ENCODE results near the gene ABCB9.
A peak's percentile ranks its signal among the peaks of the same experiment; 100 is the strongest.

Gene ABCB9

DNA sequence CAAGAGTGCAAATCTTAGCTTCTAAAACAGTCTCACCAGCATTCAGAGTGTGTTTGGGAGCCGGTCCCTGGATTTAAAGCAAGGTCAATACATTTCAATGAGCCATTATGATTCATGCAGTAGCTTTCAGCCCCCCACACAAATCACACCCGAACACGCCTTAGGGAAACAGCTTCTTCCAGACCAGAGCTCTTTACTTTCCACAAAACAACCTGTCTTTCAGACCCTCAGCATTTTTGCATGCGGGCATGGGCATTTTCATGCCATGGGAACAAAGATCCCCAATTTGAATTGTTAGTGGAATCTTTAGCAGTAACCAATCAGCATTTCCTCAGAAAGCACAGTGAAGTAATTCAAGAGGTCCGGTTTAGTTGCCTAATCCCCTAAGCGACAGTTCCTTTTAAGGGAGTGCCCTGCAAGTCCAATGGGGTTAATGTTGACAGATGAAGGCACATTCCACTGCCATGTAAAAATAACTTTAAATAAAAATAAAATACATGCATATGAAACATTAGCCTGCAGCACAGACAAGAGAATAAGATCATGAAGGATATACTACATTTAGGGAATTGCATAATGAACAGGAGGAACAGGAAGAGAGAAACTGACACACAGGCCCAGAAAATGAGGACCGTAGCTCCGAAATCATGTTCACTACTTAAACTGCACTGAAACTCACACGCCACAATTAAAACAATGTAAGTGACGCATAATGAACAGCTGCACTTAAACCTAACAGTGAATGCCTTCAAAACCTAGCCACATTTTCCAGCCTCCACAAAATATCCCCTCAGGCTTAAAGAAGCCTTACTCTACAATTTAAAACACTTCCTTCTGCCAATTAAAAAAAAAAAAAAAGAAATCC, 74.4 kb downstream of the ABCB9 start:
- no peak overlapping the region for H3K27ac Mint-ChIP-seq
- no peaks in the 10 kb centered on the region for H3K27me3 Mint-ChIP-seq
- H3K36me3 Mint-ChIP-seq = peaks cover 6% of the 10 kb centered on the region
- no peak overlapping the region for H3K4me3 Mint-ChIP-seq
- peaks cover 92% of the 10 kb centered on the region for H3K4me1 Mint-ChIP-seq
- H3K9me3 Mint-ChIP-seq = peaks cover 6% of the 10 kb centered on the region

DNA sequence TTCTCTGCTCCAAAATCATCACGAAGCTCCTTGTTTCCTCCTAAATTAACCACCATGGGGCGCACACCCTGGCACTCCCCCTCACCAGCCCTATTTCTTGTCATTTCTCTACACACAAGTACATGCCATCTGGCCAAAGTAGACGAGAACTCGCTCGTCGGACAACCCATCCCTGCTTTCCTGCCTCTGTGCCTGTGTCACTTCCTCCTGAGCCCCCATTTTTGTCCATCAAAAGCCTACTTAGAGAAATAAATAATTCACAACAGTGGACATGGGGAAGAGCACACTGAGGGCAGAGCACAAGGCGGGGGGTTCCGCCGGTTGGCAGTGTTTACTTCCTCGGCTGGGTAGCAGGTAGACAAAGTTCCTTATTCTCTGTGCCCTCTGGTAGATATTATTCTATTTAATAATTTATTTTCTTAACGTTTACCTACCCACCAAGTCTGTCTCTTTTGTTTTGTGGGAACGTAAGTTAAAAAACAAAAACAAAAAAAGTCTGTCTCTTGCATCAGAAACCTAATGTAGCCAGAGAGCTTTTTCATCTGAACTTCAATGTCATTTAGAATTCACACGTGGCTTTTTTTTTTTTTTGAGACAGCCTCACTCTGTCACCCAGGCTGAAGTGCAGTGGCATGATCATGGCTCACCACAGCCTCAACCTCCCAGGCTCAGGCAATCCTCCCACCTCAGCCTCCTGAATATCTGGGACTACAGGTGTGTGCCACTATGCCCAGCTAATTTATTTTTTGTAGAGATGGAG, 76.3 kb downstream of the ABCB9 start:
- H3K27ac Mint-ChIP-seq = no peak overlapping the region
- peaks cover 89% of the 10 kb centered on the region for H3K4me1 Mint-ChIP-seq
- H3K9me3 Mint-ChIP-seq = peaks cover 6% of the 10 kb centered on the region

DNA sequence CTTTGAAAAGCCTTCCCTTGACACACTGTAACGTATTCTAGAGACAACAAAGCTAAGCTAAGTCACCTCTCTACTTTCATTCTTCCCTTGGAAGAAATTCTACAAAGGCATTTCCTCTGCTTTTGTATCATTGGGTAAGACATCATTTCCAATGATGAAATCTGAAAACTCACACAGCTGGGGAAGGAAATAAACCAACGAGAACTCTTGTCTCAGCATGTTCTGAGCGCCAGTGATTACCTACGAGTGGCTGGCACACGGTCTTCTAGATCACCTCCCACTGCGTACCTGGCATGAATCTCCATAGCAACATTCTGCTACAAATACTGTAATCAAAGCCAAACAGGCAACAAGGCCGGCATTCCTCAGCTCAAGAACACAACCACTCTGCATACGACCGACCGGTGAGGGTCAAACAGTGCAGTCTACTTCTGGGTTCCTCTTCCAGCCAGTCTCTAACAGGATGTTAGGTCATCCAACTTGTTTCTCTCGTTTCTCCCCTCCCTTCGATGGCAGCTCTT, 78.0 kb downstream of the ABCB9 start:
- Mint-ChIP-seq H3K4me1 (peaks cover 88% of the 10 kb centered on the region), H3K36me3 (peaks cover 2% of the 10 kb centered on the region), H3K4me3 (peak overlapping the region; percentile 80), H3K27ac (peak overlapping the region; percentile 39), H3K27me3 (no peaks in the 10 kb centered on the region), H3K9me3 (peaks cover 6% of the 10 kb centered on the region)

More for the DNA sequence above, 76.3 kb downstream of the ABCB9 start:
- H3K36me3 Mint-ChIP-seq = peaks cover 4% of the 10 kb centered on the region
- H3K4me3 Mint-ChIP-seq = peak overlapping the region; percentile 78
- no peaks in the 10 kb centered on the region for H3K27me3 Mint-ChIP-seq

DNA sequence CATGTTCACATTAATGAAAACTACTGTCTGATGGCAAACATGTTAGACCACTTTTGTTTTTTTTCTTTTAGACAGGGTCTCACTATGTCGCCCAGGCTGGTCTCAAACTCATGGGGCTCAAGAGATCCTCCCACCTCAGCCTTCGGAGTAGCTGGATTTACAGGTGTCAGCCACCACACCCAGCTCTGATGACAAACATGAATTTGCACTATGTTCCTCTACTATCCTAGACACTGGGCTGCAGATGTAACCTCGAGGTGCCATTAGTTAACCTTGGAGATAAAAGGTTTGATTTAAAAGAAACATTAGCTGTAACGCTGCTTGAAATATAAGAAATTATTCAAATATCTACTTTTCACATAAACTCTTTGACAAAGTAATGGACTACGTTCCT, 78.4 kb downstream of the ABCB9 start:
- Mint-ChIP-seq H3K27ac (peak overlapping the region; percentile 89), H3K4me1 (peaks cover 89% of the 10 kb centered on the region), H3K9me3 (peaks cover 6% of the 10 kb centered on the region), H3K36me3 (peaks cover 2% of the 10 kb centered on the region), H3K27me3 (no peaks in the 10 kb centered on the region), H3K4me3 (peak overlapping the region; percentile 80)

DNA sequence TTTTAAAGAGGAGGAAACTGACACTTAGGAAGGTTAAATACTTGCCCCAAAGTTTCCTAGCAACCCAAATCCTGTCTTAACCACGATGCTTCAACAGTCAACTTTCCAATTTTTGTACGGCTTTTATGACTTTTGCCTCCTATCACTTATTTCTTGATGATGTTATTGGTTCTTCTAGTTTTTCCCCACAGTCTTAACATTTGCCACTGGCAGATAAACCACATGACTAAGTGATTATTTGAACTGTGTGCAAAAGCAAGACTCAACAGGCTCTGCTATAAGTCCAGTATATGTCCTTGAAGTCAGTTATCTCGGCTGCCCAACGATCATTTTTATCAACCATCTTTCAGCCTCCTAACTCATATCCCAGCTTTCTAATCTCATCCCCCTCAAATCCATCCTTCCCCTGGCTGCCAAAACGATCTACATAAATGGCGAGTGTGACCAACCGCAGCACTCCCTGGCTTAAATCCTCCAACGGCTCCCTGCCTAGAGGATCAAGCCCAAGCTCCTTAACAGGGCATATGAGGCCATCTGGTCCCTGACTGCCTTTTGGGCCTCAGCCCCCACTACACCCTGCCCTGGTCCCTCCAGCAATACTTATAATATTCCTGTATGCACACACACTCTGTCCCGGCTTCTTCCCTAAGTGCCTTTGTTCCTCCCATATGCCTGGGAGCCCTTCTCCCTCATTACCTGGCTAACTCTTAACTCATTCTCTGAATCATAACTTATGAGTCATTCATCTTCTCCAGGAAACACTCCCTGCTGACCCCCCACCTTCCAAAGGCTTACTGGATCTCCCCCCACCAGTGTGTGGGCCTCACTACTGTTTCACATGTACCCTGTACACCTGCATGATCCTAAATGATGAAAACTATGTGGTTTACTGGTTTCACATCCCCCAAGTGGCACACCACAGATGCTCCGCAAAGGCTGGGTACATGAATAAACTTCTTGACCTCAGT, 79.1 kb downstream of the ABCB9 start:
- Mint-ChIP-seq H3K36me3 (peaks cover 2% of the 10 kb centered on the region), H3K4me3 (peak overlapping the region; percentile 80)

DNA sequence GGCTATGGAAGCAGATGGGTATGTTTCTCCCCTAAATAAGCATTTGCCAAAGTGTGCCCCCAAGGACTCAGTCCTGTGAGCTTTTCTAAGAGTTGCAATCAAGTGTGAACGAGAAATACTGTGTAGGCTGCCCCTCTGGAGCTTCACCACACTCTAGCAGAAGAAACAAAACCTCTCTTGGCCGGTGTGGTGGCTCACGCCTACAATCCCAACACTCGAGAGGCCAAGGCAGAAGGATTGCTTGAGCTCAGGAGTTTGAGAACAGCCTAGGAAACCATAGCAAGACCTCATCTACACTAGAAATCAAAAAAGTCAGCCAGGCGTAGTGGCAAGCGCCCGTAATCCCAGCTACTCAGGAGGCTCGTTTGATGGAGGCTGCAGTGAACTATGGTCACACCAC, 80.1 kb downstream of the ABCB9 start:
- H3K27ac Mint-ChIP-seq = no peak overlapping the region
- peaks cover 89% of the 10 kb centered on the region for H3K4me1 Mint-ChIP-seq
- peaks cover 6% of the 10 kb centered on the region for H3K9me3 Mint-ChIP-seq
- no peaks in the 10 kb centered on the region for H3K27me3 Mint-ChIP-seq
- peaks cover 2% of the 10 kb centered on the region for H3K36me3 Mint-ChIP-seq
- no peak overlapping the region for H3K4me3 Mint-ChIP-seq

More for the DNA sequence above, 79.1 kb downstream of the ABCB9 start:
- no peaks in the 10 kb centered on the region for H3K27me3 Mint-ChIP-seq
- H3K27ac Mint-ChIP-seq = peak overlapping the region; percentile 89
- peaks cover 6% of the 10 kb centered on the region for H3K9me3 Mint-ChIP-seq
- H3K4me1 Mint-ChIP-seq = peaks cover 89% of the 10 kb centered on the region

DNA sequence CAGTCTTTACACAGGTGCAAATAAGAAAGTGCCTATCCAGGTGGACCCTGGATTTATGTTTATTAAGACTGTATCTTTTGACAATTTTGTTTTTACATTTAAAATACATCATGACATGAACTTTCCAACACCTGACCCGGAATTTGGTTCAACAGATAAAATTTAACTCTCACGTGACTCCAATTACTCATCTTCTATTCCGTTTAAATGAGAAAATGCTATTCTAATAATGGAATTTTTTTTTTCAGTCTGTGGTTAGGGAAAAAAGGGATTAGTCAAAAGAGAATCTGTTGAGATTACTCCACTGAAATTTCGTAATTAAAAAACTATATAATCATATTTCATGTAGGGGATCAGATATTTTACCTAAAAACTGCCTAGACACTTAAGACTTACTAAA, 81.4 kb downstream of the ABCB9 start:
- no peak overlapping the region for H3K27ac Mint-ChIP-seq
- H3K27me3 Mint-ChIP-seq = no peaks in the 10 kb centered on the region
- no peak overlapping the region for H3K4me3 Mint-ChIP-seq
- H3K9me3 Mint-ChIP-seq = peaks cover 6% of the 10 kb centered on the region
- peaks cover 89% of the 10 kb centered on the region for H3K4me1 Mint-ChIP-seq
- peaks cover 2% of the 10 kb centered on the region for H3K36me3 Mint-ChIP-seq

DNA sequence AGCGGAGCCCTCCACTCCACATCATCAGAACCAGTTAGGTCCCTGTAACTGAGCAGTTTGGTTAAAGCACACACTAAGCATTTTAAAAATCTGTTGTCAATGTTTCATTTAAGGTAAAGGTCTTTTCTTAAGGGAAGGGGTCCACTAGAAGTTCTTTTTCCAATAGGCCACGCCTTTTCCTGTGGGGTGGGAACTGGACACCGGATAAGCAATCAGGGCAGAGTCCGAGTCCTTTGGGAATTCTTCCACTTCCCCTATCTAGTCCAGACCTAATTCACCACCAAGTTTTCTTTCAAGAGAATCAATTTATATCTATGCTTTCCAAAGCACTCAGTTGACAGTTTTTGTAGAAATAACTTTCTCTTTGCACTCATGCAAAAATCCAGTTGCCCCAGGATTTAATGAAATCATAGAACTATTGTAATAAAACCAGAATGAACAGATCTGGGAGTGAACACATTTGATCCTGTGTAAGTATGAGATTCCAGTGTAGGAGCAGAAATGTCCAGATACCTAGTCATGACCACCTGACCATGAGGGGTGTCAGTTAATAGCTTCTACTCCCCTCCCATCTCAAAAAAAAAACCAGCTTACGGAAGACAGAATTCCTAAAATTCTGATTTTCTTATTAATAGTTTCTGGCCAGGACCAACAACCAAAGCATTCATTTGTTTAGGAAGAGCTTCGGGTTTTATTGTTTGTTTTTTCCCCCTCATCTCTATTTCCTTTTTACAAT, 82.0 kb downstream of the ABCB9 start:
- H3K27ac Mint-ChIP-seq = peak overlapping the region; percentile 5
- no peaks in the 10 kb centered on the region for H3K27me3 Mint-ChIP-seq
- peaks cover 6% of the 10 kb centered on the region for H3K9me3 Mint-ChIP-seq
- H3K36me3 Mint-ChIP-seq = peaks cover 2% of the 10 kb centered on the region
- peaks cover 90% of the 10 kb centered on the region for H3K4me1 Mint-ChIP-seq
- no peak overlapping the region for H3K4me3 Mint-ChIP-seq

DNA sequence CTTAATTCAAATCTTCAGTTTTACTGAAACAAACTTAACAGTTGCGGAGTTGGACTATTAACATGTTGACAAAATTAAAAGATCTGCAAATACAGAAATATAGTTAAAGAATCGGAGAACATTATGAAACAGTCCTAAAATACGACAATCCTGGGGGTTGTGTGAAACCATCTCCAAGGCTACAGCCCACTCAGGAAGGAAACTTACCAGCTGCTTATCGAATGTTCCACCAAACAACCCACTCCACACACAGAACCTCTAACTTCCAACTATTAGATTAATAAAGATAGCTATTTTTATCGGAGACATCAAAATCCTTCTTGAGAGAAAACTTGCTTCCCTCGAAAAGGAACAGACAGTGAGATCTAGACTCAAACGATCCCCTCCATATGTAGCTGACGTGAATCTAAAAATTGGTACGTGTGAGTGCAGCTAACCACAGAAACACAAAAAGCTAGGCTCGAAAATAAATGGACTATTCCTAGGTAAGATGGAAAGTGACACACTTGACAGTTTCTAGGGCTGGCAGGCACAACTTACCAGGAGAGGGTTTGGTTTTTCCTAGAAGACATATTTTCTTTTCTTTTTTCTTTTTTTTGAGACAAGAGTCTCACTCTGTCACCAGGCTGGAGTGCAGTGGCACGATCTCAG, 83.2 kb downstream of the ABCB9 start:
- no peak overlapping the region for H3K27ac Mint-ChIP-seq
- H3K36me3 Mint-ChIP-seq = peaks cover 2% of the 10 kb centered on the region
- H3K4me3 Mint-ChIP-seq = peak overlapping the region; percentile 24
- H3K4me1 Mint-ChIP-seq = peaks cover 90% of the 10 kb centered on the region
- H3K27me3 Mint-ChIP-seq = no peaks in the 10 kb centered on the region
- H3K9me3 Mint-ChIP-seq = peaks cover 6% of the 10 kb centered on the region

DNA sequence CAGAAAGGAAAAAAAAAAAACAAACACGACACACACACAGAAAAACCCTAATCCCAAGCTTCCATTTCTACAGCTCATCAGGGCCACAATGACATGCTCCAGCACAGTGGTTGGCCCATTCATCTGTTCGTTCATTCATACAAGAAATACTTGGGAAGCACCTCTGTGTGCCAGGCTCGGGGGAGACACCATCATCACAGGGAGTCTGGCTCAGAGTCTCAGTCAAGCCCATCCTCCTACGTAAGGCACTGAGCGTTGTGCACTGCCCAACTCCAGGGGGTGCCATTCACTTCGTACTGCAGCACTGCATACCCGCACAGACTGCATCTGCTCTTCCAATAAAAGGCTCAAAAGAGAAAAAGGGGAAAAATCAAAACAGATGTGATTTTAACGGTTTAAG, 85.6 kb downstream of the ABCB9 start:
- no peak overlapping the region for H3K4me3 Mint-ChIP-seq
- no peak overlapping the region for H3K27ac Mint-ChIP-seq
- H3K36me3 Mint-ChIP-seq = peaks cover 3% of the 10 kb centered on the region
- H3K27me3 Mint-ChIP-seq = no peaks in the 10 kb centered on the region
- H3K4me1 Mint-ChIP-seq = peaks cover 93% of the 10 kb centered on the region
- H3K9me3 Mint-ChIP-seq = no peaks in the 10 kb centered on the region

DNA sequence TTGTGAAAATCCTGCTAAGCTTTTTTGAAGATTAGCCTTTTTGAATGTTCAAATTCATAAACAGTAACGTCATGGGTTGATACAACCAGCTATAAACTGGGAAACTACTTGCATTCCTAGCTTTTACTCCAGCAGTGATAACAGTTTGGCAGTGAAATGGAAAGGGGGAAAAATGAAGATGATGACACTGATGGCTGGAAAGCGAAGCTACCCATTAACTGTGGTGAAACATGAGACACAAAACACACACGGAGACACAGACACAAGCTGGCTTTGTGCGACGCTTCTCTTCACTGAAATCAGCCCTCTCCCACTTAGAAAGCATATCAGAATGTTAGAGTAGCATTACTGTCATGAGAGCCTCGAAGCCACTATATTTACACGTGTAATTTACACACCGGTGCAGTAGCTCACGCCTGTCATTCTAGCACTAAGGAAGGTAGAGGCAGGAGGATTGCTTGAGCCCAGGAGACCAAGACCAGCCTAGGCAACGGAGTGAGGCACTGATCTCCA, 86.1 kb downstream of the ABCB9 start:
- peaks cover 3% of the 10 kb centered on the region for H3K36me3 Mint-ChIP-seq
- H3K4me3 Mint-ChIP-seq = no peak overlapping the region

More for the DNA sequence above, 86.1 kb downstream of the ABCB9 start:
- H3K27me3 Mint-ChIP-seq = no peaks in the 10 kb centered on the region
- H3K4me1 Mint-ChIP-seq = peaks cover 97% of the 10 kb centered on the region
- no peak overlapping the region for H3K27ac Mint-ChIP-seq
- H3K9me3 Mint-ChIP-seq = no peaks in the 10 kb centered on the region
